Smooth muscle cell (in vitro differentiated cells): Measurements from ENCODE around the gene SPOCK2. TPM values are rescaled to one million over a fixed set of nuclear protein-coding genes. Genes with fewer than 3 reads are reported as not detected.

ENCODE experiments used
- DNase-seq: peaks from one replicate; lab custom pipeline; 2025; ENCODE audit not compliant: unreplicated experiment; lab: John Stamatoyannopoulos, UW
- H2AFZ ChIP-seq: fragments of 200-600 bp; sonication (generic); 2 replicates; pipeline ENCODE4 v1.6.0; 2016; ENCODE audit warnings: antibody characterized with exemption, low read depth, mild to moderate bottlenecking
- H3F3A ChIP-seq: fragments of 200-600 bp; sonication (generic); 2 replicates; pipeline ENCODE4 v1.6.0; 2017; ENCODE audit warnings: antibody characterized with exemption, low read depth
- H3K27ac ChIP-seq: fragments of 200-600 bp; sonication (generic); 2 replicates; pipeline ENCODE4 v1.5.1; 2016; ENCODE audit warnings: low read depth, mild to moderate bottlenecking
- H3K27me3 ChIP-seq: fragments of 200-600 bp; sonication (generic); 2 replicates; pipeline ENCODE4 v1.6.1; 2016; ENCODE audit warnings: low read depth, mild to moderate bottlenecking
- H3K36me3 ChIP-seq: fragments of 200-600 bp; sonication (generic); 2 replicates; pipeline ENCODE4 v1.5.1; 2016; ENCODE audit warnings: low read depth
- H3K4me1 ChIP-seq: fragments of 200-600 bp; sonication (generic); 2 replicates; pipeline ENCODE4 v1.5.1; 2016; ENCODE audit warnings: low read depth
- H3K4me2 ChIP-seq: fragments of 200-600 bp; sonication (generic); 2 replicates; pipeline ENCODE4 v1.6.0; 2016; ENCODE audit warnings: mild to moderate bottlenecking
- H3K4me3 ChIP-seq: fragments of 200-600 bp; sonication (generic); 2 replicates; pipeline ENCODE4 v1.5.1; 2016; ENCODE audit warnings: mild to moderate bottlenecking
- H3K79me2 ChIP-seq: fragments of 200-600 bp; sonication (generic); 2 replicates; pipeline ENCODE4 v1.6.0; 2016; ENCODE audit warnings: low read depth, mild to moderate bottlenecking
- H3K9ac ChIP-seq: fragments of 200-600 bp; sonication (generic); 2 replicates; pipeline ENCODE4 v1.6.0; 2016; ENCODE audit warnings: low read depth
- H3K9me3 ChIP-seq: fragments of 200-600 bp; sonication (generic); replicated peaks from 2 replicates; pipeline ENCODE4 v1.5.1; 2016; ENCODE audit warnings: low read depth
- H4K20me1 ChIP-seq: fragments of 200-600 bp; sonication (generic); 2 replicates; pipeline ENCODE4 v1.6.0; 2016; ENCODE audit warnings: low read depth
- CTCF ChIP-seq: fragments of 200-600 bp; sonication (generic); IDR thresholded peaks from 2 replicates; pipeline ENCODE4 v1.5.1; 2017; ENCODE audit warnings: borderline replicate concordance, mild to moderate bottlenecking, antibody characterized with exemption; ENCODE audit not compliant: insufficient read depth, poor library complexity, severe bottlenecking
- WGBS: methylation state at CpG from one replicate; pipeline ENCODE4 v1.1.7; 2016; ENCODE audit warnings: low lambda C conversion rate; 5-methylcytosine and 5-hydroxymethylcytosine counted together
- polyA plus RNA-seq: library from polyadenylated mRNA; unstranded; fragments of >200 nt; fragmentation: Nextera tagmentation; extraction: Ambion mirVana; gene quantifications from 2 replicates; pipeline ENCODE4 v1.2.1, GENCODE V29; 2016
- total RNA-seq: library from RNA; depleted of rRNA; stranded (reverse); fragments of >200 nt; gene quantifications from 2 replicates; pipeline ENCODE4 v1.2.3, GENCODE V29; 2014

SPOCK2 gene
- total and polyA plus RNA-seq, 2 experiments from 2014 or later, result 1.1 TPM; not detected in 1

- H3K27ac ChIP-seq, result no peak overlapping the region
- no peaks in the 10 kb centered on the region for H3K36me3 ChIP-seq
- no peak overlapping the region for H2AFZ ChIP-seq
- H3K9ac ChIP-seq, result no peak overlapping the region
- no peak overlapping the region for H3K4me2 ChIP-seq
- no peak for TF ChIP-seq CTCF
- DNase-seq, result no peak
- H3K9me3 ChIP-seq, result no peaks in the 10 kb centered on the region
- no peaks in the 10 kb centered on the region for H3K4me1 ChIP-seq
- no peaks in the 10 kb centered on the region for H3F3A ChIP-seq
- no peak overlapping the region for H3K4me3 ChIP-seq
- peaks cover 21% of the 10 kb centered on the region for H3K27me3 ChIP-seq
- H4K20me1 ChIP-seq, result no peaks in the 10 kb centered on the region
- 86% methylated on average over 9 of the region's 9 CpGs for WGBS
- H3K79me2 ChIP-seq, result no peaks in the 10 kb centered on the region
These were observed 7.1 kb downstream of the SPOCK2 start for GRCh38 chr10:72081210-72081609.

- H3F3A ChIP-seq, result no peaks in the 10 kb centered on the region
- 88% methylated on average over 13 of the region's 14 CpGs for WGBS
- no peaks in the 10 kb centered on the region for H3K79me2 ChIP-seq
- no peak for TF ChIP-seq CTCF
- H3K9ac ChIP-seq, result no peak overlapping the region
- H3K27ac ChIP-seq, result no peak overlapping the region
- no peak for DNase-seq
- H3K4me1 ChIP-seq, result no peaks in the 10 kb centered on the region
- H3K4me2 ChIP-seq, result no peak overlapping the region
- H2AFZ ChIP-seq, result no peak overlapping the region
- H3K9me3 ChIP-seq, result no peaks in the 10 kb centered on the region
- peaks cover 12% of the 10 kb centered on the region for H3K27me3 ChIP-seq
- no peak overlapping the region for H3K4me3 ChIP-seq
- H3K36me3 ChIP-seq, result no peaks in the 10 kb centered on the region
- no peaks in the 10 kb centered on the region for H4K20me1 ChIP-seq
These were observed 8.0 kb downstream of the SPOCK2 start for GRCh38 chr10:72080042-72080975.

- Histone ChIP-seq H2AFZ (no peak overlapping the region), H3F3A (no peaks in the 10 kb centered on the region), H3K79me2 (no peaks in the 10 kb centered on the region), H4K20me1 (no peaks in the 10 kb centered on the region), H3K27ac (no peak overlapping the region), H3K27me3 (peaks cover 3% of the 10 kb centered on the region), H3K36me3 (no peaks in the 10 kb centered on the region), H3K4me2 (no peak overlapping the region), H3K9me3 (no peaks in the 10 kb centered on the region), H3K9ac (no peak overlapping the region), H3K4me3 (no peak overlapping the region), H3K4me1 (no peaks in the 10 kb centered on the region)
- DNase-seq, result no peak
- TF ChIP-seq CTCF, result no peak
- WGBS, result 84% methylated on average over 5 of the region's 5 CpGs
These were observed 9.0 kb downstream of the SPOCK2 start for GRCh38 chr10:72079356-72079755.
